ENCODE data around the gene GREB1L. TPM values are rescaled to one million over a fixed set of nuclear protein-coding genes. Genes with fewer than 3 reads are reported as not detected.
A peak's percentile ranks its signal among the peaks of the same experiment; 100 is the strongest.

Gene GREB1L
- polyA plus RNA-seq, 1 of the 3 experiments (the other 2 are of a cell fraction) = under 0.01 TPM

DNA sequence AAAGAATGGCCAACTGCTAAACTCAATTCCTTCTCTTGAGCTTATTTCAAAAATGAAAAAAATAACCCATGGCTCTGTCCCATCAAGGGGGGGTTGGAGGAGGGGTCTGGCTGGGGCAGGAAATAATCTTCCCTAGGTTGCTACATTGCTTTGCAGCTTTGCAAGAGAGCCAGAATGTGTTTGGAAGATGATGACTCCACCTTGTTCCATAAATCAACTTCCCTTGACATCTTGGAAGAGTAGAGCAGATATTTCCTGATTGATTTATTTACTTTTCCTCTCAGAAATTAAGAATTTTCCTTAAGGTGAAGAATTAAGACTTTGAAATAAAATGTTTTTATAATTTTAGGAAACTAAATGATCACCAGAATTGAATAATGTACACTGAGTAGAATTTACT is 317.2 kb downstream of the GREB1L start:
- Histone ChIP-seq H3K4me3 (ENCODE audit: low read depth in 2 of 2, low read length in 1 of 2) (no peak overlapping the region), H3K4me1 (ENCODE audit: control insufficient read depth in 1 of 2, insufficient read depth in 2 of 2, low read depth in 1 of 2, low read length in 1 of 2) (no peaks in the 10 kb centered on the region), H3K27ac (ENCODE audit: low read depth in 2 of 2, low read length in 1 of 2) (no peak overlapping the region), H3K36me3 (replicated peaks in 1 of 2; ENCODE audit: control insufficient read depth in 1 of 2, insufficient read depth in 2 of 2, low read length in 1 of 2) (peaks cover 28 to 63% of the 10 kb centered on the region in 2 experiments), H3K4me2 (no peak overlapping the region), H3K9me3 (no peaks in the 10 kb centered on the region), H2AFZ (ENCODE audit: low read depth) (no peak overlapping the region), H3F3A (replicated peaks; ENCODE audit: insufficient read depth) (peaks cover 3% of the 10 kb centered on the region), H4K20me1 (ENCODE audit: insufficient read depth) (no peaks in the 10 kb centered on the region), H3K9me2 (no peaks in the 10 kb centered on the region), H3K79me2 (ENCODE audit: insufficient read depth) (no peaks in the 10 kb centered on the region), H3K27me3 (ENCODE audit: insufficient read depth) (no peaks in the 10 kb centered on the region), H3K9ac (no peak overlapping the region)
- ChIA-PET CTCF (interaction anchor here (1.1 kb wide), 1 partner anchor 42 kb away, joined by 4 read pairs; the partner anchor contains the start of gene ESCO1), POLR2A (no interaction called here)
- TF ChIP-seq, protein P1, sequence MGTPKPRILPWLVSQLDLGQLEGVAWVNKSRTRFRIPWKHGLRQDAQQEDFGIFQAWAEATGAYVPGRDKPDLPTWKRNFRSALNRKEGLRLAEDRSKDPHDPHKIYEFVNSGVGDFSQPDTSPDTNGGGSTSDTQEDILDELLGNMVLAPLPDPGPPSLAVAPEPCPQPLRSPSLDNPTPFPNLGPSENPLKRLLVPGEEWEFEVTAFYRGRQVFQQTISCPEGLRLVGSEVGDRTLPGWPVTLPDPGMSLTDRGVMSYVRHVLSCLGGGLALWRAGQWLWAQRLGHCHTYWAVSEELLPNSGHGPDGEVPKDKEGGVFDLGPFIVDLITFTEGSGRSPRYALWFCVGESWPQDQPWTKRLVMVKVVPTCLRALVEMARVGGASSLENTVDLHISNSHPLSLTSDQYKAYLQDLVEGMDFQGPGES (IDR thresholded peaks at IDR 0.05; ENCODE audit: low read depth, low read length) = no peak
- TF ChIP-seq, protein P2, sequence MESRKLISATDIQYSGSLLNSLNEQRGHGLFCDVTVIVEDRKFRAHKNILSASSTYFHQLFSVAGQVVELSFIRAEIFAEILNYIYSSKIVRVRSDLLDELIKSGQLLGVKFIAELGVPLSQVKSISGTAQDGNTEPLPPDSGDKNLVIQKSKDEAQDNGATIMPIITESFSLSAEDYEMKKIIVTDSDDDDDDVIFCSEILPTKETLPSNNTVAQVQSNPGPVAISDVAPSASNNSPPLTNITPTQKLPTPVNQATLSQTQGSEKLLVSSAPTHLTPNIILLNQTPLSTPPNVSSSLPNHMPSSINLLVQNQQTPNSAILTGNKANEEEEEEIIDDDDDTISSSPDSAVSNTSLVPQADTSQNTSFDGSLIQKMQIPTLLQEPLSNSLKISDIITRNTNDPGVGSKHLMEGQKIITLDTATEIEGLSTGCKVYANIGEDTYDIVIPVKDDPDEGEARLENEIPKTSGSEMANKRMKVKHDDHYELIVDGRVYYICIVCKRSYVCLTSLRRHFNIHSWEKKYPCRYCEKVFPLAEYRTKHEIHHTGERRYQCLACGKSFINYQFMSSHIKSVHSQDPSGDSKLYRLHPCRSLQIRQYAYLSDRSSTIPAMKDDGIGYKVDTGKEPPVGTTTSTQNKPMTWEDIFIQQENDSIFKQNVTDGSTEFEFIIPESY (IDR thresholded peaks at IDR 0.05; ENCODE audit: borderline replicate concordance, low read depth) = no peak
- TF ChIP-seq, protein P3, sequence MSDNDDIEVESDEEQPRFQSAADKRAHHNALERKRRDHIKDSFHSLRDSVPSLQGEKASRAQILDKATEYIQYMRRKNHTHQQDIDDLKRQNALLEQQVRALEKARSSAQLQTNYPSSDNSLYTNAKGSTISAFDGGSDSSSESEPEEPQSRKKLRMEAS (IDR thresholded peaks at IDR 0.05; ENCODE audit: low read depth) = no peak
- TF ChIP-seq RCOR1 (IDR thresholded peaks at IDR 0.05; ENCODE audit: low read length) = no peak
- TF ChIP-seq, protein P4, sequence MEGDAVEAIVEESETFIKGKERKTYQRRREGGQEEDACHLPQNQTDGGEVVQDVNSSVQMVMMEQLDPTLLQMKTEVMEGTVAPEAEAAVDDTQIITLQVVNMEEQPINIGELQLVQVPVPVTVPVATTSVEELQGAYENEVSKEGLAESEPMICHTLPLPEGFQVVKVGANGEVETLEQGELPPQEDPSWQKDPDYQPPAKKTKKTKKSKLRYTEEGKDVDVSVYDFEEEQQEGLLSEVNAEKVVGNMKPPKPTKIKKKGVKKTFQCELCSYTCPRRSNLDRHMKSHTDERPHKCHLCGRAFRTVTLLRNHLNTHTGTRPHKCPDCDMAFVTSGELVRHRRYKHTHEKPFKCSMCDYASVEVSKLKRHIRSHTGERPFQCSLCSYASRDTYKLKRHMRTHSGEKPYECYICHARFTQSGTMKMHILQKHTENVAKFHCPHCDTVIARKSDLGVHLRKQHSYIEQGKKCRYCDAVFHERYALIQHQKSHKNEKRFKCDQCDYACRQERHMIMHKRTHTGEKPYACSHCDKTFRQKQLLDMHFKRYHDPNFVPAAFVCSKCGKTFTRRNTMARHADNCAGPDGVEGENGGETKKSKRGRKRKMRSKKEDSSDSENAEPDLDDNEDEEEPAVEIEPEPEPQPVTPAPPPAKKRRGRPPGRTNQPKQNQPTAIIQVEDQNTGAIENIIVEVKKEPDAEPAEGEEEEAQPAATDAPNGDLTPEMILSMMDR (IDR thresholded peaks at IDR 0.05) = no peak
- no peak for TF ChIP-seq MEF2A (IDR thresholded peaks at IDR 0.05; ENCODE audit: borderline replicate concordance, low read depth)
- no peak for DNase-seq

DNA sequence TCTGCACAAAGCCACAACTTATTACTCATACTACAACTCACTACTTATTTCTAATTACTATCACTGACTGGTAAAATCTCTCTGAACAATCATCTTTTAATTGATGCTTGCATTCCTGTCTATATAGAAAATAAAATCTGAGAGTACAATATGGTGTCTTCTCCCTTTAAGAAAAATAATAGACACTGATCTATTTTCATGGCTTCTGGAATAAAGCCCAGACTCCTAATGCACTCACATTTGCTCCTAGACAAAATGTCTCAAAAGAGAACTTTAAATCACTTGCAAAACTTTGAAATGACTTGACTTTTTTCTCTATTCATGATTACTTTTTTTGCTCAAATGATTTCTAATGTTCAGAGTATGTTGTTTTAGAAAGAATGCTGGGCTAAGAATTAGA is 329.7 kb downstream of the GREB1L start:
- Histone ChIP-seq H3K4me1 (ENCODE audit: control insufficient read depth in 1 of 2, insufficient read depth in 2 of 2, low read depth in 1 of 2, low read length in 1 of 2) (peaks cover 0 to 9% of the 10 kb centered on the region in 2 experiments; a peak in 1 of 4 replicates), H3K27ac (ENCODE audit: low read depth in 2 of 2, low read length in 1 of 2) (peak overlapping the region in 1 of 2 experiments; percentile 22; a peak in 1 of 4 replicates), H3K9me3 (no peaks in the 10 kb centered on the region), H3K9ac (no peak overlapping the region), H3K4me3 (ENCODE audit: low read depth in 2 of 2, low read length in 1 of 2) (no peak overlapping the region), H4K20me1 (ENCODE audit: insufficient read depth) (no peaks in the 10 kb centered on the region), H3K79me2 (ENCODE audit: insufficient read depth) (no peaks in the 10 kb centered on the region), H3K27me3 (ENCODE audit: insufficient read depth) (no peaks in the 10 kb centered on the region), H3F3A (replicated peaks; ENCODE audit: insufficient read depth) (peaks cover 23% of the 10 kb centered on the region), H3K4me2 (no peak overlapping the region), H2AFZ (ENCODE audit: low read depth) (no peak overlapping the region), H3K9me2 (0 out of 2 replicates have a peak, but pooled peaks cover 4% of the 10 kb centered on the region), H3K36me3 (replicated peaks in 1 of 2; ENCODE audit: control insufficient read depth in 1 of 2, insufficient read depth in 2 of 2, low read length in 1 of 2) (peaks cover 39 to 67% of the 10 kb centered on the region in 2 experiments)
- TF ChIP-seq ELF1 (IDR thresholded peaks at IDR 0.05) = no peak
- TF ChIP-seq CHD2 (IDR thresholded peaks at IDR 0.05; ENCODE audit: low read length, partially characterized antibody) = no peak
- TF ChIP-seq, protein P5, sequence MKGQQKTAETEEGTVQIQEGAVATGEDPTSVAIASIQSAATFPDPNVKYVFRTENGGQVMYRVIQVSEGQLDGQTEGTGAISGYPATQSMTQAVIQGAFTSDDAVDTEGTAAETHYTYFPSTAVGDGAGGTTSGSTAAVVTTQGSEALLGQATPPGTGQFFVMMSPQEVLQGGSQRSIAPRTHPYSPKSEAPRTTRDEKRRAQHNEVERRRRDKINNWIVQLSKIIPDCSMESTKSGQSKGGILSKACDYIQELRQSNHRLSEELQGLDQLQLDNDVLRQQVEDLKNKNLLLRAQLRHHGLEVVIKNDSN (IDR thresholded peaks at IDR 0.05; ENCODE audit: borderline replicate concordance, low read depth) = no peak
- TF ChIP-seq GABPA (IDR thresholded peaks at IDR 0.05; ENCODE audit: low read depth) = no peak
- no peak for TF ChIP-seq FOSL2 (IDR thresholded peaks at IDR 0.05; ENCODE audit: borderline replicate concordance, low read depth)
- CTCF ChIA-PET = no interaction called here
- POLR2A ChIA-PET = no interaction called here
- no peak for DNase-seq

Small RNAs within 50 kb of the gene (small RNA-seq; reads per million reads assigned to genes)
- gene RF00603 = 0 reads per million in 7 experiments

Other genes starting within 250 kb of the GREB1L start
- gene ROCK1, start 130.4 kb upstream of the GREB1L start, polyA plus RNA-seq (2012; rRNA removed) = 4.9 and 6.7 TPM in 2 replicates

Measured in SK-N-SH (cell line).